NCI-H2081 (cell line): ENCODE measurements around the gene TTLL3.
"Not testable (repeated sequence)": the region's sequence is repeated elsewhere in the genome, so short reads cannot be mapped to it uniquely, and the experiment has no call there.

Source experiments
- DNase-seq, 2 experiments: peaks; one replicate each; lab custom pipeline; 2025; lab: John Stamatoyannopoulos, UW

Gene TTLL3

DNA sequence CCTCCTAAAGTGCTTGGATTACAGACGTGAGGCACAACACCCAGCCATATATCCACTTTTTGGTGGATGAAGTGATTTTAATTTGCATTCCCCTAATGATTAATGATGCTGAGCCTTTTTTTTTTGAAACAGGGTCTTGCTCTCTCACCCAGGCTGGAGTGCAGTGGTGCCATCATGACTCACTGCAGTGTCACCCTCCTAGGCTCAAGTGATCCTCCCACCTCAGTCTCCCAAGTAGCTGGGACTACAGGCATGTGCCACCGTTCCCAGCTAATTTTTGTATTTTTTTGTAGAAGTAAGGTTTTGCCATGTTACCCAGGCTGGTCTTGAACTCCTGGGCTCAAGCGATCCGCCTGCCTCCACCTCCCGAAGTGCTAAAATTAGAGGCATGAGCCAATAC lies 62.0 kb downstream of the TTLL3 start:
- not testable (repeated sequence) for DNase-seq

DNA sequence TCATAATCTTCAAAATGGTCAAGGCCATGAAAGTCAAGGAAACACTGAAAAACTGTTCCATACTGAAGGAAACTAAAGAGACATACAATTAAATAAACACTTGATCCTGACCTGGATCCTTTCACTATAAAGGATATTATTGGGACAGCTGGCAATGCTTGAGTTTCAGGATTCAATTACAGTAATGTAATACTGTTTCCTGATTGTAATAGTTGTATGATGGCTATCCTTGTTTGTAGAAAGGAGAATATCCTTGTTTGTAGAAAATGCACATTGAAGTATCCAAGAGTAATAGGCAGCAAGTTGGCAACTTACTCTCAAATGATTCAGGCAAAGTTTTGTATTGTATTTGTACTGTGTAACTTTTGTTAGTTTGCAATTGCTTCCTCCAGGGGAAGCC lies 65.4 kb downstream of the TTLL3 start:
- DNase-seq, result peak in 1 of 2 experiments; percentile 53

DNA sequence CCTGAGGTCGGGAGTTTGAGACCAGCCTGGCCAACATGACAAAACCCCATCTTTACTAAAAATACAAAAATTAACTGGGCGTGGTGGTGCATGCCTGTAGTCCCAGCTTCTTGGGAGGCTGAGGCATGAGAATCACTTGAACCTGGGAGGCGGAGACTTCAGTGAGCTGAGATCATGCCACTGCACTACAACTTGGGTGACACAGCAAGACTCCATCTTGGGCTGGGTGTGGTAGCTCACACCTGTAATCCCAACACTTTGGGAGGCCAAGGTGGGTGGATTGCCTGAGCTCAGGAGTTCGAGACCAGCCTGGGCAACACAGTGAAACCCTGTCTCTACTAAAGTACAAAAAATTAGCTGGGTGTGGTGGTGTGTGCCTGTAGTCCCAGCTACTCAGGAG lies 66.2 kb downstream of the TTLL3 start:
- not testable (repeated sequence) for DNase-seq

DNA sequence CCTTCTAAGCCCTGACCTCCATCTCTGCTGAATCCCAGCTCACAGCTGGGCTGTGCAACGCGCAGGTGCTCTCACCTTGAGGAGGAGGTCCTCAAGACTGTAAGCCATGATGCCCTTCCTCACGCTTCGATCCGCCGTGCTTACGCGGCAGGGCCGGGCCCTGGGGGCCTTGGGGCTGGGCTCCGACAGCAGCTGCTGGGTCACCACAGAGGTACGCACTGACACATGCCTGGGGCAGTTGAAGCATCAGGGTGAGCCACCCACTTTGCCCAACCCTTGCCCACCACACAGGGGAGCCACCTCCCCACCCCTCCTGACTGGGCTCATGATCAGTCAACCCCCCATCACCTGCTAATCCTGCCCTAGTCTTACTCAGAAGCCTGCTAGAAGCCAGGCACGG lies 66.9 kb downstream of the TTLL3 start:
- no peak for DNase-seq

DNA sequence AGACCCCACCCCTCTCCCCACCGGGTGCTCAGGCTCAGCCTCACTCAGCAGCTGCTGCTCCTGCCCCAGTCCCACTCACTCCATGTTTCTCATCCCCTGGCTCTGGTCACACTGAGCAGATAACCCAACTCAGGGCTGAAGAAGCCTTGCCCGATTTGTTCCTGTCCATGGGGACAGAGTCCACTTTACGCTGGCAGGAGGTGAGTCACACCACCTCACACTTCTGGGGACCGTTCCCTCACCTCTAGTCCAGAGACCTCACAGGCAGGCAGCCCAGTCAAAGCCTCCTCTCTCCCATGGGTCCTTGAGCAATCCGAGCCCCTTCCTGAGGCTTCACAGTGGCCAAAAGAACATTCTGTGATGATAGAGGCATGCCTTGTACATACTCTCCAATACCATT lies 68.6 kb downstream of the TTLL3 start:
- no peak for DNase-seq

DNA sequence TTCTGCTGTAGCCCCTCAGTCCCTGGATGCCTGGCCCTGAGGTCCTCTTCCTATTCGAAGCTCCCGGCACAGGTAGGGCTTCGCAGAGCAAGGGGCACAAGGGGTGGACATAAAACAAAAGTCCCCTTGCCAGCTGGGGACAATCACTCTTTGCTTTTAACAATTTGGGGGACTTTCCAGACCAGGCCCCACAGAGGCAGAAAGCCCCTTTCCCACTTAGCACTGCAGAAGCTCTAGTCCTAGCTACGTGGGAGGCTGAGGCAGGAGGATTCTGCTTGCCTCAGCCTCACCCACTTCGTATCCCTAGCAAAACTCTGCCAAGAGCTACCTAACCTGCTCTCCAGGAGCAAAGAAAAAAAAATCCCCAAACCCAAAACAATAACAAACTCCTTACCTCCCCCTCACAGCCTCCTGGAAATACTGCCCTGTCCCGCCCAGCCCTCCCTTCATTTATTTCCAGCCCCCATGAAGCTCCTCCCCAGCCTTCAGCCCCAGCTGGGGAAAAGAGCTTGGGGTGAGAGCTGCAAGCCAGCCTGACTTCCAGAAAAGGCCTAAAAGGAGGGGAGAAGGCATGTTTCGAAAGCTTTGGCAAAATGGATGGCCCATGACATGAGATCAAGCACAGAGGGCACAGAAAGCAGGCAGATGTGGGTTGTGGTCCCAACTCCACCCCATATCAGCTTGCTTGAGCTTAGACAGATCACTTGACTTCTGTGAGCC lies 69.9 kb downstream of the TTLL3 start, which contains the start of gene CIDEC:
TSS of gene CIDEC (minus strand) at position 424 of the 720 bp plus-strand sequence. CDS start 1,767 bp downstream, outside the sequence.
- DNase-seq, result no peak

DNA sequence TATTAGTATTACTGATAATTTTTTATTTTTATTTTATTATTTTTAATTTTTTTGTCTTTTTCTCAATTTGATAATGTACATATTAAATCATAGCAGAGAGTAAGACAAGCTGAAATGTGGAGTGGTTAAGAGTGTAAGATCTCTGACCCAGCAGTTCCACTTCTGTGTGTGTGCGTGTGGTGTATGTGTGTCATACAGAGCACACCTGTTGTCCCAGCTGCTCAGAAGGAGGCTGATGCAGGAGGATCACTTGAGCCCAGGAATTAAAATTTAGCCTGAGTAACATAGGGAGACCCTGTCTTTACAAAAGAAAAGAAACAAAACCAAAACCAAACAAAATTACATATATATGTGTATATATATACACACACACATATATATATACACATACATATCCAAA lies 71.4 kb downstream of the TTLL3 start:
- DNase-seq, result no peak

DNA sequence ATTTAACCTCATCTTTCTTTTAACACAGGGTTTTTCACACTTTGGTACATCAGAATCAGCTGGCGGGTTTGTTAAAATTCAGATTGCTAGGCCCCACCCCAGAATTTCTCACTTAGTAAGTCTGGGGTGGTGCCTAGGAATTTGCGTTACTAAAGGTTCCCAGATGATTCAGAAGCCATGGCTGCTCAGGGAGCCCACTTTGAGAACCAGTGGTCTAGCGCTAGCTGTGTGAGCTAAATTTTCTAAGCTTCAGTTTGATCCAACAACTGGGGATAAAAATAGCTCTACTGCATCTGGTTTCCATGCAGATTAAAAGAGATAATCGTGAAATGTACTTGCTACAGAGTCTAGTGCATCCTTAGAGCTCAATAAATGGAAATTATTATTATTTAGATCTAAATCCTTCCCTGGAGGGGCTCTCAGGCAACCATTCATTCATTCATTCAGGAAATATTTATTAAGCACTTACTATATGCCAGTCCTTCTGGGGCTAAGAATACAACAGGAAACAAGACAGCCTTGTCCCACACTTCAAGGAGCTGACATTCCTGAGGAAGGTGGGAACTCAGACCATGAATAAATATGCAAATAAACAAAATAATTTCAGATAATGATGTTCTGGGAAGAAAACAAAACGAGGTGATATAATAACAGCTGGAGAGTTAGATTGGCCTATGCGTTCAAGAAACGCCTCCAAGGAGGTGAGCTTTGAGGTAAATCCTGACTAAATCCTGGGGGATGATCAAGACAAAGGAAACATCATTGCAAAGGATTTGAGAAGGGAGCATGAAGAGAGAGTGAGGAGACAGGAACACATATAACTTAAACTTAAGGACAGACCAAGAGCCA lies 73.9 kb downstream of the TTLL3 start:
- DNase-seq, result no peak

DNA sequence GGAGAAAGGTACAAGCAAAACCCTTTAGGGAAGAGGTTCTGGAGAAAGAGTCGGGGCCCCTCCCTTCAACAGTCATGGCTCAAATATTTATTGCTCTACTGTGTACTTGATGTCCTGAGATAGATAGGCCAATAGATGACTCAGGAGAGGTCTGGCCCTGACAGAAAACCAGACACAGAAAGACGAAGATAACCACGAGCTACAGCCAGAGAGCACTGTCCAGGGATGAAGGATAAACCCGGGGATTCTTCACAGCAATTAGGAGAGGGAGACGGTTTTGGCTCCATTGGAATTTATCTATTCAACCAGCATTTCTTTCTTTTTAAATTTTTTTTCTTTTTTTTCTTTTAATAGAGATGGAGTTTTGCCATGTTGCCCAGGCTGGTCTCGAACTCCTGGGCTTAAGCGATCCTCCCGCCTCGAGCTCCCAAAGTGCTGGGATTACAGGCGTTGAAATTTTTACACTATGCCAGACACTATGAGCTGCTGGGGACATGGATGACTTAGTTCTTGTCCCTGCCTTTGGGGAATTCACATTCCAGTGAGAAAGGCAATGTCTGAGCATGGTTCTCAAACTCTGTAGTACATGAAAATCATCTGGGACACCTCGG lies 74.6 kb downstream of the TTLL3 start:
- DNase-seq, result no peak
